ENCODE measurements around the gene REX1BD. TPM values are rescaled to one million over a fixed set of nuclear protein-coding genes. Genes with fewer than 3 reads are reported as not detected.

REX1BD gene
- total and polyA plus RNA-seq, 2 of the 13 experiments (the other 11 are each of a cell fraction or from before 2014, with no cell fraction given): 7.5 to 25.4 TPM

DNA sequence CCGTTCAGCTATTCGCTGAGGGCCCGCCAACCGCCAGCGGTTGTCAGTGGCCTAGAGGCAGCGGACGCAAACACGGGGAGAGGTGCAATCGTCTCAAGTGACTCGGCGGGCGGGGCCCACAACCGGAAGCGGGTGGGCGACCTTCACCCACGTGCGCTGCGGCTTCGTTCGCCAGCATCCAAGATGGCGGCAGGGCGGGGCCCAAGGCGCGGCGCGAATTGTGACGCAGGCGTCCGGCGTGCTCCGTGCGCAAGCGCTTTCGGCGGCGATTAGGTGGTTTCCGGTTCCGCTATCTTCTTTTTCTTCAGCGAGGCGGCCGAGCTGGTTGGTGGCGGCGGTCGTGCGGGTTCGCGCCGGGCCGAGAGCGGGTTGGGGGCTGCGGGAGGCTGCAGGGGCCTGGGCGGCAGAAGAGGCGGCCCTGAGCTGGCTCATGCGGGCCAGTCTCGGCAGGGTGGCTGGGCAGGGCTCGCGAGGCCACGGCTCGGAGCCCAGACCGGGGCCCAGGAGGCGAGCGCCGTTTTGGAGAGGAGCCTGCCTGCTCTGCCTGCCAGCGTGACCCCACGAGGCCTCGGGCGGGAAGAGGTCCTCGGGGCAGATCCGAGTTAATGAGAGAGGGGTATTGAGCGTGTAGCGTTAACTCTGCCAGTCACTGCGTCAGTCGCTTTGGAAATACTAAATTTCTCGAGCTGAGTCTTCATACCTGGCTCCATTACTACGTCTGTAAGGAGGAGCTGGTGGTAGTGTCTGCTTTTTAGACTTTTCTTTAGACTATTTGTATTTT, 16.8 kb upstream of the REX1BD start, which contains the start of gene UBA52 (continued):
- TF ChIP-seq ZBTB43 (CRISPR knock-in tag; conservative IDR thresholded peaks at IDR 0.05) (no peak), ZNF569 (CRISPR knock-in tag; IDR thresholded peaks at IDR 0.05; ENCODE audit: borderline replicate concordance) (peak; percentile 62; the same call in 1 of the 2 replicates), FOSL1 (CRISPR knock-in tag; IDR thresholded peaks at IDR 0.05; ENCODE audit: borderline replicate concordance) (no peak), ARID2 (CRISPR knock-in tag; IDR thresholded peaks at IDR 0.05; ENCODE audit: borderline replicate concordance) (no peak), ZNF782 (CRISPR knock-in tag; IDR thresholded peaks at IDR 0.05; ENCODE audit: borderline replicate concordance) (no peak; the same call in 1 of the 2 replicates), ZNF772 (CRISPR knock-in tag; IDR thresholded peaks at IDR 0.05) (peak; percentile 84; the same call in 1 of the 2 replicates), FOXJ3 (CRISPR knock-in tag; IDR thresholded peaks at IDR 0.05; ENCODE audit: borderline replicate concordance) (peak; percentile 46; the same call in 1 of the 2 replicates), ZNF547 (CRISPR knock-in tag; IDR thresholded peaks at IDR 0.05) (peak; percentile 82), ZNF337 (CRISPR knock-in tag; IDR thresholded peaks at IDR 0.05; ENCODE audit: borderline replicate concordance, low read depth) (no peak), ZFAT (CRISPR knock-in tag; conservative IDR thresholded peaks at IDR 0.05) (no peak), REST (IDR thresholded peaks at IDR 0.05; ENCODE audit: borderline replicate concordance in 1 of 2, low read depth in 1 of 2, low read length in 2 of 2) (peak in 1 of 2 experiments; percentile 59; a peak in 1 of 4 replicates), SP140L (CRISPR knock-in tag; IDR thresholded peaks at IDR 0.05; ENCODE audit: borderline replicate concordance) (no peak), ZNF724P (CRISPR knock-in tag; IDR thresholded peaks at IDR 0.05; ENCODE audit: borderline replicate concordance) (no peak), UBTF (CRISPR knock-in tag; IDR thresholded peaks at IDR 0.05) (peak; percentile 76), ZNF747 (CRISPR knock-in tag; IDR thresholded peaks at IDR 0.05; ENCODE audit: borderline replicate concordance) (peak; percentile 47; the same call in 1 of the 2 replicates), HMGA1 (CRISPR knock-in tag; conservative IDR thresholded peaks at IDR 0.05) (no peak), ZMYM2 (CRISPR knock-in tag; IDR thresholded peaks at IDR 0.05) (peak; percentile 44; the same call in 1 of the 2 replicates), FUBP1 (CRISPR knock-in tag; IDR thresholded peaks at IDR 0.05; ENCODE audit: borderline replicate concordance) (no peak)
